ENCODE results near the gene BAG1. TPM values are rescaled to one million over a fixed set of nuclear protein-coding genes. Genes with fewer than 3 reads are reported as not detected.
A peak's percentile ranks its signal among the peaks of the same experiment; 100 is the strongest.

The BAG1 gene
- polyA plus RNA-seq, 3 donors, result 73.6 to 85.7 (median 79.5) TPM

DNA sequence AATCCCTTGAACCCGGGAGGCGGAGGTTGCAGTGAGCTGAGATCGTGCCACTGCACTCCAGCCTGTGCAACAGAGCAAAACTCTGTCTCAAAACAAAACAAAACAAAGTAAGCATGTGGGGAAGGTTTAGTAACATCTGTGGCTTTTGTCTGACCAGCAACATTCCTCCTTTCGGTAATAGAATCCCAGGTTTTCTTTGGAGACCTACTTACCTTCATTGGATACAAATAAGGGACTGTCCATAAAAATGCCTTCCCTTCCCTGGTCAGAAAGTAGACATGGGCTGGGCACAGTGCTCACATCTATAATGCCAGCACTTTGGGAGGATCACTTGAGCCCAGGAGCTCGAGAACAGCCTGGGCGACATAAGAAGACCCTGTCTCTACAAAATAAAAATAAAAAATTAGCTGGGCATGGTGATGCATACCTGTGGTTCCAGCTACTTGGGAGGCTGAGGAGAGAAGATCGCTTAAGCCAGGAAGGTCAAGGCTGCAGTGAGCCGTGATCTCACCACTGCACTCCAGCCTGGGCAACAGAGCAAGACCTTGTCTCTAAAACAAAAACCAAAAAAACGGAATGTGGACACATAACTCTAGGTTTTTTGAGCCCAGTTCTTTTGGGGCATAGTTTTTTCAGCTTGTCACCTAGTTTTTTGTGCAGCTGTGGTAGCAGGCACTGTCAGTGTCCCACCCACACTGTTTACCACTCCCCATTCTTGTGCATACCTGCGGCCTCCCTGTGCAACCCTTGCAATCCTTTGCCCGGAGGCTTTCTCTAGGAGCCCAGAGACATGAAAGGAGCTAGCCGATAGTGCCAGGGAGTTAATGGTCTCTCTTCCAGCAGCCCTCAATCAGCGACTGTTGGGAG is 33.5 kb downstream of the BAG1 start:
- DNase-seq (ENCODE audit: extremely low read depth in 1 of 11, low read depth in 9 of 11, low spot score in 4 of 11), result no peak

- DNase-seq (ENCODE audit: extremely low read depth in 1 of 11, low read depth in 9 of 11, low spot score in 4 of 11), result no peak
Observed at GRCh38 chr9:33229359-33230114, 35.0 kb downstream of the BAG1 start.

DNA sequence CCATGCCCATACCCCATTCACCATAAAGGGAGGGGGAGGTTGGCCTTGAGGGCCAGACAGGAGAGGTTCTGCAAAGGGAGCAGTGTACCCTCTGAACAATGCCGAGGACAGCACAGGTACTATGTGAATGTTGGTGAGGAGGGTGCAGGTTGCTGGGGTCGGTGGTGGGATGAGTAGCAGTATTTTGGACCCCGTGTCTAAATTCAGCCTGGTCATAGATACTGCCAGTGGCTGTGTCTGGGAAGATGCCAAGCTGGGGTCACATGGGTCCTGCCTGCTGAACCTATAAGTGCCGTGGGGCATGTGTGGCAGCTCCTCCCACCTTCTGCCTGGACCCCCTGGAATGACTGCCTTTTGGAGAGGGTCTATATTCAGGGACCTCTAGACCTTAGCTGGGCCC is 35.9 kb downstream of the BAG1 start:
- no peak for DNase-seq (ENCODE audit: extremely low read depth in 1 of 11, low read depth in 9 of 11, low spot score in 4 of 11)

DNA sequence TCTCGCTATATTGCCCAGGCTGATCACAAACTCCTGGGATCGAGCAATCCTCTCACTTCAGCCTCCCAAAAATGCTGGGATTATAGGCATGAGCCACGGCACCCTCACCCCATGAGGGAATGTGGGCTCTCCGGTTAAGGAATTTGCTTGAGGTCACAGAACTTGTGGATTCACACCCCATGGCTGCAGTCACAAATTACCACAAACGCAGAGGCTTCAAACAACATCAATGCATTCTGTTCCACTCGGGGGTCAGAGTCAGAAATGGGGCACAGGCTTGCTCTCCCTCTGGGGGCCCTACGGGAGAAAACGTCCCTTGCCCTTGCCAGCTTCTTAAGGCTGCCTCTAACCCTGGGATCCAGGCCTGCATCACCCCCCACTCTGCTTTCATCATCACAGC is 36.8 kb downstream of the BAG1 start:
- no peak for DNase-seq (ENCODE audit: extremely low read depth in 1 of 11, low read depth in 9 of 11, low spot score in 4 of 11)

DNA sequence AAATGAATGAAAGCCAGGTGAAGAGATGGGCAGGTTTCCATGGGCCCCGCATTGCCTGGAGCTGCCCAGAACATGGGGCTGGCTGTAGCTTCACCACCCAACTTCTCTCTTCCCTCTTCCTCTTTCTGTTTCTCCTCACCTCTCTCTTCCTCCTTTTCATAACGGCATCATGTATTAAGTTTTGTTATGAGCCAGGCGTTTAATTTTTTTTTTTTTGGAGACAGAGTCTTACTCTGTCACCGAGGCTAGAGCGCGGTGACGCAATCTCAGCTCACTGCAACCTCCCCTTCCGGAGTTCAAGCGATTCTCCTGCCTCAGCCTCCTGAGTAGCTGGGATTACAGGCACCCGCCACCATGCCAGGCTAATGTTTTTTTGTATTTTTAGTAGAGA is 37.5 kb downstream of the BAG1 start:
- DNase-seq (ENCODE audit: extremely low read depth in 1 of 11, low read depth in 9 of 11, low spot score in 4 of 11), result no peak

GRCh38 chr9:33225319-33226147 is 39.0 kb downstream of the BAG1 start:
- DNase-seq (ENCODE audit: extremely low read depth in 1 of 11, low read depth in 9 of 11, low spot score in 4 of 11), result peak; percentile 50 to 86 (median 68)

- DNase-seq (ENCODE audit: extremely low read depth in 1 of 11, low read depth in 9 of 11, low spot score in 4 of 11), result no peak
Observed at GRCh38 chr9:33223696-33224095, 40.8 kb downstream of the BAG1 start.

GRCh38 chr9:33222031-33222430 is 42.5 kb downstream of the BAG1 start:
- no peak for DNase-seq (ENCODE audit: extremely low read depth in 1 of 11, low read depth in 9 of 11, low spot score in 4 of 11)

DNA sequence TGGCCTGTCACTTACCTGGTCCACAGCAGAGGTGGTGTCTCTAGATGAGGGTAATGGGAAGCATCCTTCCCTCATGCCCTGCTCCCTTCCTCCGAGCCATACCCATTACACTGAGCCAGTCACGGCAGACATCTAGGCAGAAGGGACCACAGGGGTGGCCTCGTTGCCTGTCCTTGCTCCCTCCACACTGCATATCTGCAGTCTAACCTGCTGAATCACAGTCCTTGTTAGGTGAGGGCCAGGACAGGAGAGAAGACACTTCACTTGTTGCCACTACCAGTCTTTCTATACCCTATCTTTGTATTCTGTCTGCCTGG is 43.0 kb downstream of the BAG1 start:
- no peak for DNase-seq (ENCODE audit: extremely low read depth in 1 of 11, low read depth in 9 of 11, low spot score in 4 of 11)

DNA sequence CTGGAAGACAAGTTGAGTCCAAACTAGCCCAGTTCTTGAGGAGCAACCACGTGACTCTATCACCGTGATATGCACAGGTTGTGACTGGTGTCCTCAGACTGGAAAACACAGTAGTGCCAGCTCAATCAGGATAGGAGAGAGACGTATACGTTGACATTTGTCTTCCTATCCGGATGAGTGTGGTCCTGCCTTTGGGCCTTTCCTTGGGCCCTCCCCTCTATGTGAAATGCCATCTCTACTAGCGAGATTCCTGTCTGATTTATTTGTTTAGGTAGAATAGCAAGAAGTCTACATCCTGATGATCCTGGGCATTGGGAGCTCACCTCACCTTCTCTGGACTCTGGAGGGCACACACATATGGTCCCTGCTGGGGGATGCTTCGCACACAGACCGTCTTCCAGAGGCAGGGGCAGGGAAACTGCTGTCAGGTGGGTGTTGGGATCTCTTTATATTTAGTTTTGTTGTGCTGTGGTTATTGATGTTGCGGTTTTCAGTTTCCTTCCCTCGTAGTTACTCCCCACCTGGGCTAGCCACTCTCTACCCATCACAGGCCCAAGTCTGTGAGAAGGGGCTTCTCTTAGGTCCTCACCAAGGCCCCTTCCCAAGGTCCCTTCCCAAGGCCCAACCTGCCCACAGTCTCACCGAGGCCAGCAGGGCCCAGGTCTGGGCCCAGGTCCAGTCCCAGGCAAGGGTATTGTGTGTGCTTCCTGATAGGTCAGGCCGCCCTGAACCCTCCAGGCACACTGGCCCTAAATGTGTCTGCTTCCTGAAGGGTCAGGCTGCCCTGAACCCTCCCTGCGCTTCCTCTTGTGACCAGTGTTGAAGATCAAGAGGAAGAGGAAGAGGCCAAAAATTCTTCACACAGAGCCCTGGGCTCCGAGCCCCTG is 43.6 kb downstream of the BAG1 start:
- no peak for DNase-seq (ENCODE audit: extremely low read depth in 1 of 11, low read depth in 9 of 11, low spot score in 4 of 11)

DNA sequence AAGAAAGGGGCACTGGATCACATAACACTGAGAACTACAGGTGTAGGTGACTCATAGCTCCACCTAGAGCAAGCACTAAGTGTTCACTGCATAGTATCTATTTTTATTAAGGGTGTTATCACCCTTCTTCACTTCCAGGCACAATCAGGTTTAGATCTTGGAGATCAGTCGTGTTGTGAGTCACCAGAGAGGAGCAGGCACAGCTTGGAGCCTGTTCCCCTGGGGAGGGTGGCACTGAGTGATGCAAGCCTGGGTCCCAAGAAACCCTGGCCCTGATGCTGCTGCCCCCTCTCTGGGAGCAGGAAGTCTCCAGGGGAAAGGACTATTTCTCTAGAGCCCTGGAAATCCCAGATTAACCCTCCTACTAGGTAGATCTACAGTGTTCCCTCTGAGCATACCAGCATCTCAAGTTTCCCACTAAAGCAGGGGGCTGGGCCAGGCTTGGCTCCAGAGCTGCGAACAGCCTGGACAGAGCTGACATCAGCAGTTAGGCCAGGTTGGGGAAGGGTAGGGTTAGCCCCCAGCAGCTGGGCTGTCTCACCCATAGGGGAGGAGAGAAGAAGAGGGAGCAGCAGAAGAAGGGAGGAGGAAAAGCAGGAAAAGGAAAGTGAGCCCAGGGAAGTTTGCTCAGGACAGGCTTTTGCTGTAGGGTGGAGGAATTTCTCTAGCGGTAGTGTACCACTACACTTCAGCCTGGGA is 52.7 kb downstream of the BAG1 start:
- DNase-seq (ENCODE audit: extremely low read depth in 1 of 11, low read depth in 9 of 11, low spot score in 4 of 11), result peak; percentile 22 to 59 (median 46)

DNA sequence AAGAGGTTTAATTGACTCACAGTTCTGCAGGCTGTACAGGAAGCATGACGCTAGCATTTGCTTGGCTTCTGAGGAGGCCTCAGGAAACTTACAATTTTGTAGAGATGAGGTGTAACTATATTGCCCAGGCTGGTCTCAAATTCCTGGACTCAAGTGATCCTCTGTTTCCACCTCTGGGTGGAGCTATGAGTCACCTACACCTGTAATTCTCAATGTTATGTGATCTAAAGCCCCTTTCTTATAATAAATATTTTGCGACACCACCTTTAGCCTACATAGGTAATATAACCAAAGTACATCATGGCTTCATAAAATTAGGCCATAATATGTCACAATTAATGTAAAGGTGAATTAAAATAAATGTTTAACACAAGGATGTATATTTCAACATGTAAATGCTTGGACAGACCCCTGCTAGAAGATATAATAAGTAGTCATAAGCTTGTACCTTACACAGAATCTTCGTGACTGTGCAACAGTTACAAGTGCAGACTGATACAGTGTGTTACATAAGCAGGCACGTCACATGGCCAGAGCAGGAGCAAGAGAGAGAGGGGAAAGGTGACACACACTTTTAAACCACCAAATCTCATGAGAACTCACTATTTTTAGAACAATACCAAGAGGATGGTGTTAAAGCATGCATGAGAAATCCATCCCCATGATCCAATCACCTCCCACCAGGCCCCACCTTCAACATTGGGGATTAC is 54.3 kb downstream of the BAG1 start:
- no peak for DNase-seq (ENCODE audit: extremely low read depth in 1 of 11, low read depth in 9 of 11, low spot score in 4 of 11)

GRCh38 chr9:33209394-33209793 is 55.1 kb downstream of the BAG1 start:
- DNase-seq (ENCODE audit: extremely low read depth in 1 of 11, low read depth in 9 of 11, low spot score in 4 of 11), result no peak

DNA sequence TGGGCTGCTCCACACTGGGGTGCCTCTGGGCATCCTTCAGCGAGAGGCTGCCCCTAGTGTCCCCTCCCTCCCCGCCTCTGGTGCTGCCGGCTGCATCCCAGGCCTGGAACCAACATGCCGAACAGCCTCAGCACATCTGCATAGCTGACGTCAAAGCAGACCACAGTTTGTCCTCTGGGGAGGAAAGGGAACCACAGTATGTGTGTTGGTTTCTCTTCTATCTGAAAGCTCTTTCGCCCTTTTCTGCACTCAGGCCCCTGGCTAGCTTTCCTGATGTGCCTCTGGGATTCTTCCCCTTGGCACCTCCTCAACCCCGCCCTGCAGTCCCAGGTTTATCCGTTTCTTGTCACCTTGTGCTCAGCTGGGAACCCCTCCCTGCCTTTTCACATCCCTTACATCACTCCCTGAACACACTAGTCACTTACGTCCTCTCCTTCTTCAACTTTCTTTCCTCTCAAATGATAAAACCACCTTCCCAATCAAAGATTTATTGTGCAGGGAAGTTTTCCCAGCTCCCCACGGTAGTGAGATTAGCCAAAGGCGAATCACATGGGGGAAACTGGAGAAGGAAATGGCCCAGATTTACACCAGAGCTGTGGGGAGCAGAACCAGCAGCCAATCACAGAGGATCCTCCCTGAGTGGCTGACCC is 61.8 kb downstream of the BAG1 start:
- DNase-seq (ENCODE audit: extremely low read depth in 1 of 11, low read depth in 9 of 11, low spot score in 4 of 11), result no peak

Data from renal cortex interstitium (tissue), 11 donors.